CD4-positive, alpha-beta T cell treated with Interleukin-4 for 4 hours (primary cell): ENCODE results near the gene CELA1.
A peak's percentile ranks its signal among the peaks of the same experiment; 100 is the strongest.
"Not testable (repeated sequence)": the region's sequence is repeated elsewhere in the genome, so short reads cannot be mapped to it uniquely, and the experiment has no call there.

ENCODE experiments used
- DNase-seq: peaks from one replicate; pipeline ENCODE4 v3.0.0-alpha.2; 2020

CELA1 gene

GRCh38 chr12:51307655-51308593, 38.6 kb downstream of the CELA1 start:
- no peak for DNase-seq

GRCh38 chr12:51306507-51306906, 40.0 kb downstream of the CELA1 start:
- DNase-seq, result no peak

- DNase-seq, result not testable (repeated sequence)
These were observed 45.7 kb downstream of the CELA1 start for GRCh38 chr12:51300768-51301167.

DNA sequence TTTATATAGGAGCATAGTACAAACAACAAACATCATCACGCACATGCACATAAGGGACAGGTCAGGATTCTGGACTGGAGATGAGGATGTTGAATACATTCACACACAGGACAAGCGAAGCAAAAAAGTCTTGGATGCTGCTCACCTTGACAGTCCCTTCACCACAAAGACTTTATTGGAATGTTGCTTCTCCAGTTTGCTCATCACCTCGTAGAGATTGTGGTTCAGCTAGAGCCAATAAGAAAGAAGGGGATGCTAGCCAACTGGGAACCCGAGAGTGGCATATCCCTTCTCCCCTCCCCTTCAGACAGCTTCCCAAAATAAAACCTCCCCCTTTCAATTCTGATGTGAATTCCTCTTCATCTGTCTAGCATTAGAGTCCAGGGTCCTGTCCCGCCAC, 50.8 kb downstream of the CELA1 start:
- no peak for DNase-seq

GRCh38 chr12:51294097-51294496, 52.4 kb downstream of the CELA1 start:
- not testable (repeated sequence) for DNase-seq

DNA sequence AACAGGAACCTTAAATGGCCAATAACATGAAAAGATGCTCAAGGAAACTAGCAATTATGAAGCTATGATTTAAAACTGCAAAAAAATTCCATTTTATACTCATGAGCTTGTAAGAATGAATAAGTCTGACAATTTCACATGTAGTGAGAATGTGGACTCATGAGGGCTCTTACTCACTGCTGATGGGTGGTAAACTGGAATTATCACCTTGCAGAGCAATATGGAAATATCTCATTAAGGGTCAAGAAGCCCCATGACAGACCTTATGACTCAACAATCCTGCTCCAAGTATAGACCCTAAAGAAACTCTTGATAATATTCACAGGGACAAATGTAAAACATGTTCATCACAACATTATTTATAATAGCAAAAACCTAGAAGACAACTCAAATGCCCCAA, 52.8 kb downstream of the CELA1 start:
- DNase-seq, result no peak

- DNase-seq, result peak; percentile 8
These were observed 54.6 kb downstream of the CELA1 start for GRCh38 chr12:51291603-51292513.

GRCh38 chr12:51285843-51286242, 60.6 kb downstream of the CELA1 start:
- no peak for DNase-seq

DNA sequence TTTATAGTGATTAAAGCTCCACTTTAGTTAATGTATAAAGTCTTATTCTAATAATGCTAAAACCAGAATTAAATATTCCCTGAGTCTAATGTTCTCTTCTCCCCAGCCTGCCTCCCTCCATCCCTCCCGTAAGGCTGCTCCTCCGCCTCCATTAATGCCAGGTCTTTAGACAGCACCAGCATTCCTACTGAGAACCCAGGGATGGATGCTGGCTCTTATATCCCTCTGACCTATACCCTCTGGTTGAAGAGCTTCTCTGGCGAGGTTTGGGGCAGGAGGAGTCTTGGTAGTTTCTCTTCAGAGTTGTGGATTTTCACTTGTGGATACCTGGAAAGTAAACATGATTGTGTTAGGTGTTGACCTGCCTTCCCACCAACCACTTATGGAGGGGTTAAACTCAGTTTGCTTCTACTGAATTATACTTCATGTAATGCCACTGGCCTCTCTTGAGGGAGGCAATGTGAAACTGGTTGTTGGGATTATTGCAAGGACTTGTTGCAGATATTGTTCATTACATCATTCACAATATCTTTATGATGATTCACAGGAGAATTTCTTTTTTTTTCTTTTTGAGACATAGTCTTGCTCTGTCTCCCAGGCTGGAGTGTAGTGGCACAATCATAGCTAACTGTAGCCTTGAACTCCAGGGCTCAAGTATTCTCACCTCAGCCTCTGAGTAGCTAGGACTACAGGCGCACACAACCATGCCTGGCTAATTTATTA, 65.1 kb downstream of the CELA1 start:
- DNase-seq, result no peak
